Hematopoietic multipotent progenitor cell treated with erythropoietin and hydrocortisone succinate and interleukin-3 and kit ligand, for 8 days (in vitro differentiated cells): ENCODE data around the gene ZNF214.
"Not testable (repeated sequence)": the region's sequence is repeated elsewhere in the genome, so short reads cannot be mapped to it uniquely, and the experiment has no call there.

ENCODE experiments used
- DNase-seq: peaks from one replicate; pipeline ENCODE4 v3.0.0-alpha.2; 2015

ZNF214 gene

DNA sequence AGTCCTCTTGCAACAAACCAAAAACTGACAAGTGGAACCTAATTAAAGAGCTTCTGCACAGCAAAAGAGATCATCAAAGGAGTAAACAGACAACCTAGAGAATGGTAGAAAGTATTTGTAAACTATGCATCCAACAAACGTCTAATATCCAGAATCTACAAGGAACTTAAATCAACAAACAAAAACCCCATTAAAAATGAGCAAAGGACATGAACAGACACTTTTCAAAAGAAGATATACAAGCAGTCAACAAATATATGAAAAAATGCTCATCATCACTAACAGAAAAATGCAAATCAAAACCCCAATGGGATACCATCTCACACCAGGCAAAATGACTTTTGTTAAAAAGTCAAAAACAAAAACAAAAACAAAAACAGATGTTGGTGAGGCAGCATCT is 33.7 kb downstream of the ZNF214 start:
- no peak for DNase-seq

DNA sequence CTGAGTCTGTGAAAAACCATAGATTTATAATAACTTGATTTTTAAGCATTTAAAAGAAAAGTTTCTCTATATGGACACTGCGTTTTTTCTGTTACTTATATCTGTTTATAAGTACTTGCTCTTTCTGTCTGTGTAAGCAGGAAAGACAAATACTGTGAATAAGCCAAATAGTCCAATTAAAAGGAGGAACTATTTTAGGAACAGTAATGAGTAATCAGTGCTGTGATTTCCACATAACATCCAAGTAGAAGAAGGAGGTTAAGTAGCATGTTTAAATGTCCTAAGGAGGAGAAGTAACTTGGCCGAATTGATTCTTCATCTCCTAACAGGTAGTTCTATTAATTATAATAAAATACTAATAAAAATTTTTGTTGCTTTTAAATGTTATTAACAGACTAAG is 40.8 kb downstream of the ZNF214 start:
- no peak for DNase-seq

DNA sequence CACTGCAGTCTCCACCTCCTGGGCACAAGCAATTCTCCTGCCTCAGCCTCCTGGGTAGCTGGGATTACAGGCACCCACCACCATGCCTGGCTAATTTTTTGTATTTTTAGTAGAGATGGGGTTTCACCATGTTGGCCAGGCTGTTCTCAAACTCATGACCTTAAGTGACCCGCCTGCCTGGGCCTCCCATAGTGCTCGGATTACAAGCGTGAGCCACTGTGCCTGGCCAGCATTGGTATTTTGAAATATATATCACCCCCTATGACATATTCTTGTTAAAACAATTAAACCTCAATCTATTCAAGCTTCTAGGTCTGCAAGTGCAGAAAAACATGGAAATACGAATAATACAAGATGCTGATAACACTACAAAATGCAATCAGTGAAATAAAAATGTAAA is 50.3 kb downstream of the ZNF214 start:
- DNase-seq = not testable (repeated sequence)

DNA sequence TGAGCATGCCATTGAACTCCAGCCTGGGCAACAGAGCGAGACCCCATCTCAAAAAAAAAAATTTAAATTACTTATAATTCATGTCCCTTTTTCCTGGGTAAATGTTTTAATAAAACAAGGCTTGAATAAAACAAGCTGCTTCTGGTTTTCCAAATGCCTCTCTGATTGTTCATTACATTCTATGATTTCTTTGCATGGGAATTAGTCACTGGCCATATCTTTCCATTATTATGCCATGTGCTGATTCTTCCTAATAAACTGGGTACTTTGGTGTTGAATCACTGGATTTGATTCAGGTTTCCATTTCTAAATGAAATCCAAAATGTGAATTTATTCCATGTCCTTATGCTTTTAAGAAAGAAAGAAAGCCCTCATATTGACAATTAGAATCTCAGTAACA is 51.3 kb downstream of the ZNF214 start:
- no peak for DNase-seq

DNA sequence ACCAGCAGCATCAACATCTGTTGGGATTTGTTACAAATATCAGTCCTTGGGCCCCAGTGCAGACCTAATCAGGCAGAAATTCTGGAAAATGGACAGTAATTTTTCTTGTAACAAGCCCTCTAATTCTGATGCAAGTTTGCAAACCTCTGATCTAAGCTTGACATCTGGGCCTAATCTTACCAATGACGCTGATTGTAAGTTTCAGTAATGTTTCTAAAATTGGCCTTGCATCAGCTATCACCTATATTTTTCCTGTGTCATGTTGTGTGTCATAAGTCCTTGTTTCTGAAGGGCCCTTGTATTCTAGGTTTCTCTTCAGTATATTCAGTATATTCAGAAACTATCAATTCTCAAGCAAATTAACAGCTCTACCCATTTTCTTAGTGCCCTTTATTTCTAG is 57.5 kb downstream of the ZNF214 start:
- no peak for DNase-seq

DNA sequence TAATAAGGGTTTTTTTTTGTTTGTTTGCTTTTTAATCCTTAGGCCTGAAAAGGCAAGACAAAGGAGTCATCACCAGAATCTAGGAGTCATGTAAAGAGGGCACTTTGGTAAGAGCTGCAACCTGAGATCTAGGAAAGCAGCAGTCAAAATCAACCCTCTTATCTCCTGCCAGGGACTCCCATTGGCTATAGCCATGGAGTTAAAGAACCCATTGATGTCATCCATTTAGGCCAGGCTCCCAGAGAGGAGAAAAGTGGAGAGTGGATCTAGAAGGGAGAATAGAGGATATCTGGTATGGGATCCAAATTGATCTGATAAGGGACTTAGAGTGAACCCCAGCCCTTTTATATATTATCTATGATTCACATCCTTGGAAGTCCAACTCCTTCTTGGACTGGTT is 58.0 kb downstream of the ZNF214 start:
- no peak for DNase-seq

DNA sequence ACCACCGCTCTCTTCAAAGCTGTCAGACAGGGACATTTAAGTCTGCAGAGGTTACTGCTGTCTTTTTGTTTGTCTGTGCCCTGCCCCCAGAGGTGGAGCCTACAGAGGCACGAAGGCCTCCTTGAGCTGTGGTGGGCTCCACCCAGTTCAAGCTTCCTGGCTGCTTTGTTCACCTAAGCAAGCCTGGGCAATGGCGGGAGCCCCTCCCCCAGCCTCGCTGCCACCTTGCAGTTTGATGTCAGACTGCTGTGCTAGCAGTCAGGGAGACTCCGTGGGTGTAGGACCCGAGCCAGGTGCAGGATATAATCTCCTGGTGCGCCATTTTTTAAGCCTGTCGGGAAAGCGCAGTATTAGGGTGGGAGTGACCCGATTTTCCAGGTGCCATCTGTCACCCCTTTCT is 65.9 kb downstream of the ZNF214 start:
- DNase-seq = not testable (repeated sequence)
